Activated naive CD4-positive, alpha-beta T cell treated with Interleukin-2 at 50 U/mL for 16 hours (primary cell): ENCODE data around the gene AQP1.

Experiments
- DNase-seq: peaks from one replicate; pipeline ENCODE4 v3.0.0-alpha.2; 2020

The AQP1 gene

DNA sequence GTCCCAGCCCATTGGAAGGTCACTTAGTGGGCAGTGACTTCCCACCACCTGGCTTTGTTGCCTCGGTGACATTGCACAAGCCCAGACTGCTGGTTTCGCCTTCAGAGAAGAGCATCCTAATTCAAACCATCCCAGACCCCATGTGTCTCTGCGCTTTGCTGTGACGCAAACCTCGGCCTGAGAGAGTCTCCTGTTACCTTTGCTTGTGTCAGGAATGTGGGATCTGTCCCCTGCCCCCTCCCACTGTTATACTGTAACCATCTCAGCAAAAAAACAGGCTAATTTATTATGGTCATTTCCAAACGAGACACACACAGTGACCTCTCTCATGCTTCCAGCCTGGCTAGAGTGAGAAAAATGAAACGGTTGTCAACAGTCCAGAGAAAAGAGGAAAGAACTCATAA, 25.0 kb upstream of the AQP1 start:
- DNase-seq = no peak

- DNase-seq = no peak
These were observed 24.2 kb upstream of the AQP1 start for GRCh38 chr7:30887464-30887872.

DNA sequence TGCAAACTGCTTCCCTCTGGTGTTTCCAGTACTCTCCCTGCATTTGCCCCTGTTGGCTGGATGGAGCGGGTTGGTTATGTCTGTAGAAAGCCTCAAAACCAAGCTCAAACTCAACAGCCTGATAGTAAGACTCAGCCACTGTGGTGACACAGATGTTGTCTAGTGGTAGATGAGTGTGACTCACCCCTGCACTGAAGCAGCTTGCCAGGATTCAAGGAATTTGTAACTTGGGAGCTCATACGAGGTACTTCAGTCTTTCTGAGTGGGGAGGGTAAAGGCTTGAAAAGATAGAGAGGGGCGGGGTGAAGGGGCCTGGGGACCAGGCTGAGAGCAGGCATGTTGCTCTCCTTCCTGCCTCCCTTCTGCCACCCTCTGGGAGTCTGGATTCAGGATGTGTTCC, 22.9 kb upstream of the AQP1 start:
- no peak for DNase-seq

DNA sequence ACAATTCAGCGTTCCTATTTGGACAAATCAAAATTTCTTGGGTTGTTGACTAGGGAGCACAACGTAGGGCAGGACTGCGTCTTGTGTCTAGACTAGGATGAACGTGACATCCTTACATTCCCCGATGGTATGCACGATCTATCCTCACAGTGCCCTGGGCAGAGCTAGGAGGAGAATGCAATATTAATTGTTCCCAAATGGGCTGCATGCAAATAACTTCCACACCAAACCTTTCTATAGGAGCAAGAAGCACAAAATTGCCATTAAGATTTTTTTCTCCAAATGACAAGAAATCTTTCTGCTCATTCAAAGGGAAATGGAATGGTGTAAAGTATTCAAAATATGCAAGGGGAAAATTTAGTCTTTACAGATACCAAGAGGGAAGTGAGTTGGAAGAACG, 21.4 kb upstream of the AQP1 start:
- no peak for DNase-seq

DNA sequence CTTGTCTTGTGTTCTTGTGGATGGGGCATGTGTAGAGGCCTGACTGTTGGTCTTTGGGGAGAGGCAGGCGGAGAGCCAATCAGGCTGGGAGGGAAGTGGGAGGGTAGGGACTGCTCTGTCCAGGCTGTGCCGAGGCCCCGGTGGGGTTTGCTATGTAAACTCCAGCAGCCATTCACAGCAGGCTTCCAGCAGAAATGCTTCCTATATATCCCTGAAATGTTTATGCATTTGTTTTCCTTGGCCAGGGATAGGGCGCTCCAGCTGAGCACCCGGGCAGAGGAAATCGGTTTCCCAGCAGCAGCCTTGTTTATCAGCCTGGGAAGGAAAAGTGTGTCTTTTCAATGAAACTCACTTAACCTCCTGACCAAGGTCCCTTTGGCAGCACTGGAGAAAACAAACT, 18.3 kb upstream of the AQP1 start:
- no peak for DNase-seq

DNA sequence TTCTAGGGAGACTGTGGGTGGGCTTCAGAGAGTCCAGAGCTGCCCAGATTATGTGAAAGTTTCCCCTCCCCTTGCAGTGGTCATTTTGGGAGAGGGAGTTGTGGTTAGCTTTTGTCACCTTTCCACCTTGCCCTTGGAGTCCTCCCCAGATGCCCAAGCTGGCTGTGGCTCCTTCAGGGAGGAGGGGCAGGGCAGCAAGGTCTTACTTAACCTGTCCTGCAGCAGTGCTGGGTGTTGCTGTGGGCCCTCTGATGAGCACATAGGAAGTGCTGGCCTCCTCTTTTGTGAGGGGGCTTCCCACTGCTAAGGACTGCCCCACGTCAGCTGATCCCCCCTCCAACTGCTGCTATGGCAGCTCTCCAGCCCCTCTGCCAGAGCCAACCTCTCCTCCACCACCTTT, 17.6 kb upstream of the AQP1 start:
- DNase-seq = no peak

DNA sequence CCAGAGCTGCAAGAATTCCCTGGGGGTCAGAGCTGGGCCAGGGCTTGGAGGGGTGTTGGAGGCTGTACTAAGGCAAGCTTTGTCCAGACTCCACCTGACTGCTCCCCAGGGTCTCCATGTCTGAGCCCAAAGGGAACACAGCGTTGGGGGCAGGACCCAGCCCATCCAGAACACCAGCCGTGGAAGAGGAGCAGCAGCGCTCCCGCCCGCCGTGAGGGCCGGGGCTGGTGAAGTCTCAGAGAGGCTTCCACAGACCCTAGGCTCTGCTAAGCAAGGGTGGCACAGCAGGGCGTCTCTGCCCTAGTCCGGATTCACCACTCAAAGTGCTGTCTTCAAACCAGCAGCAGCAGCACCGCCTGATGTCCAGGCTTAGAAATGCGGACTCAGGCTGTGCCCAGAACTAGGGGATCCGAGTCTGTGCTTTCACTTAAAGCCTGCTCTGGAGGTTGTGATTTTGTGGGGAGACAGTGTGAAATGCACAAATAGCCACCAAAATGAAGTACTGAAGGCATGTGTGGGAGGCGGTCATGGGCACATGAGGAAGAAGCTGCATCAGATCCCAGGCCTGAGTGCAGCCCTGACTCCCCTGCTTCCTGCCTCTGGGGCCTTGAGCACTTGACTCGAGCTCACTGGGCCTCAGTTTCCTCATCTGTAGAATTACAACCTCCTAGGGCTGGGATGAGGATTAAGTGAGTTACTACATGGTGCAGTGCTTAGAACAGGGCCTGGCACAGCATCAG, 16.6 kb upstream of the AQP1 start:
- no peak for DNase-seq

DNA sequence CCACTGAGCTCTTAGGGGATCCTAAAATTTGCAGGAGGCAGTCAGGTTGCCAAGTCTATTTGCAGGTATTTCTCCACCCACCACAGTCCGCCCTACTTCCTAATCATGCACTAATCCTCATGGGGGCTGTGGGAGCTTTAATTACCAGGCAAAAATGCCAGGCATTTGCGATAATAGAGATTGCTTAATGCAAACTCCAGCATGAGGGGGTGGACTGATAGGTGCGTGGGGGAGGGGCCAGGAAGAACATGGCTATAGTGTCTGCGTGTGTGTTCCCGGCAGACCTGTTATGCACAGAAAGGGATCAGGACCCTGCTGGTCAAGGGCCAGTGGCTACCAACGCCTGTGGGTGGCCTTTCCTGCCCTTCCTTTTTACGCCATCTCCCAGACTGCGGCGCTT, 15.6 kb upstream of the AQP1 start:
- DNase-seq = no peak

GRCh38 chr7:30896783-30897637, 14.6 kb upstream of the AQP1 start:
- no peak for DNase-seq

DNA sequence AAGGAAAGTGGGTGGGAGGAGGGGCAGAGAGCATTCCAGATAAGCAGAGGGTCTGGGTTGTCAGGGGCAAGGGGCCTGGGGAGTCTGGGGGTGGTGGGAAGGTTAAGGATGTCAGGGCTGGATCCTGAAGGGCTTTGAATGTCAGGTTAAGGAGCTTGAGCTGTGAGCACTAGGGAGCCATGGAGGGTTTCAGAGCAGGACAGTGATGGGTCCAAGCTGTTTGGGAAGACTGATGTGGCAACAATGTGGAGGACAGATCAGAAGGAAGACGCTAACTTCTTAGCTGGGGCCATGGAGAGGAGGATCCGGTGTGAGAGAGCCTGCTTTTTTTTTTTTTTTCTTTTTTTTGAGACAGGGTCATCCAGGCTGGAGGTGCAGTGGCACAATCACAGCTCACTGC, 13.9 kb upstream of the AQP1 start:
- DNase-seq = no peak

DNA sequence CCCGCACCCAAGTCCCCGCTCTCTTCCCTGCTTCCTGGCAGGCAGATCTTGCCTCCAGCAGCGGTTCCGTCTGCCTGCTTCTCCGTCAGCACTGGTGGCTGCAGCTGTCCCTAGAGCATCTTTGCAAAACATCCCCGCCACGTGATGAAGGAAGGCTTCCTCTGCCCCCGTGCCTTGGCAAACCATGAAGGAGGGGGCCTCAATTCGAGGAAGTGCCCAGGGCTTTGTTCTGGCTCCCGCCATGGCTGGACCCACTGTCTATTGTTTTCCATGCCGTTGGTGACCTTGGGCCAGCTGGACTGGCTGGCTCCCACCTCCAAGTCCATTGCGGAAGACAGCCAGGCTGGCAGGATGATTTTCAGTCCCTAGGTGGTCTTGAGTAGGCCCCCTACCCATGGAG, 13.2 kb upstream of the AQP1 start:
- no peak for DNase-seq

DNA sequence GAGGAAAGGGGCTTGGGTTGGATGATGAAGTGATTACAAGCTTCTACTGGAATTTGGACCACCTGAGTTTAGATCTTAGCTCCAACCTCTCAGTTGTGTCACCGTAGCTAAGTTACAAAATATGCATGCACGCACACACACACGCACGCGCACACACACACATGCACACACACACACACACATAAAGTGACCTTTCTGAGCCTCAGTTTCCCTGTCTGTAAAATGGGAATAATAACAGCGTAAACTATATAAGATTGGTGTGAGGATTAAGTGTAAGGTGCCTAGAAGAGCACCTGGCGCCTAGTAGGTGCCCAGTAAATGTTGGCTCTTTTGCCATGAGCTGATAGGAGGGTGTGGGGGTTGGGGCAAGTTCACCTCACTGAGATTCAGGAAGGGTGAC, 12.6 kb upstream of the AQP1 start:
- no peak for DNase-seq

DNA sequence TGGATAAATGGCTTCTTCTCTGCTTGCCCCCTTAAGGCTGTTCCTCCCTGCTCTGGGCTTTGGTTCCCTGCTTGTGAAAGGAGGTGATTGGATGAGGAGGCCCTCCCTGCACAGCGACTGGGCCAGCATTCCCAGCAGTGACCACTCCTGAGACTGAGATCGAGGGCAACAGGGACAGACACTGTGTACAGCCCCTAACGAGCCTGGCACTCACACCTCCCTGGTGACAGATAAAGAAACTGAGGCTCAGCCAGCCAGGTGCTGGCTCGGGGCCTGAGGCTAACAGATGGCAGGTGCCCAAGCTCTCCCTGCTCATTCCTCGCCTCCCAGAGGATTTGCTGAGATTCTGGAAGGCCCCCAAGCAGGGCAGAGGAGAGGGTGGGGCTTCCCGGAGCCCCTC, 12.0 kb upstream of the AQP1 start:
- no peak for DNase-seq

DNA sequence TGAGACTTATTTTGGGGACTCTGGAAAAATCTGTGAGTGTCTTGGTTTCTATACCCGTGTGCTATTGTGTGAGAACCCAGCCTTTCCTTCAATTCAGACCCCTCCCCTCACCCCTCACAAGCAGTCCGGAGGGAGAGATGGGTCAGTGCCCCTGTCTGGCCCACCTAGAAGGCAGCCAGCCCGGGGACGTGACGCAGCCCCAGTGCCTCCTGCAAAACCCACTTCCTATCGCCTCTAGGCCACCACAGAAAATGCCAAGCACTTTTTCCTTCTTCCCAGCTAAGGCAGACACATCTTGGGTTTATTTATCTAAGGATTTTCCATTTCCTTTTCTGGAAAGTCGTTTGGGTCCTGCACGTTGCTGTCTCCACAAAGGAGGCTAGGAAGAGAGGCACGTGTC, 11.6 kb upstream of the AQP1 start:
- no peak for DNase-seq

DNA sequence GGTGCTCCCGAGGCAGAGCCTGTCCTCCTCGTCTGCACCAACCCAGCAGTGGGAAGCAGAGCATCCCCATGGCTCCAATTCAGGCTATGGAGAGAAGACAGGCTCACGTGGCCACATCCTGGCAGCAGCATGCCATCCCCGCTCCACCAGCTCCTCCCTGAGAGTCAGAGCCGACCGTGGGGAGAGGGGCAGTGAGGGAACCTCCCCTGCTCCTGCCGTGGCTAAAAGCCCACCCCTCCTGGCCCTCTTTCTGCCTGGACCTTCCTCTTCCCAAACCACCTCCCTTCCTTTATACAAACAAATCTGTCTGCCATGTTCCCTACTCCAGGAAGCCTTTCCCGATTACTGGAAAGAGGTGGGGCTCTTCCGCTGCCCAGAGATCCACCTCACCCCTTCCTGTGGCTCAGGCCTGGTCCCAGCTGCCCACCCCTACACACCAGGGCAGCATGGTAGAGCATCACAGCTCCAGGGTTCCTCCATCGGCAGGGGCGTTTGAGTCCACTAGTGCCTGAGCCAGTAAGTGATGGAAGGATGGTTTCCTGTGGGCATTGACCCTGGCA, 10.8 kb upstream of the AQP1 start:
- DNase-seq = no peak

DNA sequence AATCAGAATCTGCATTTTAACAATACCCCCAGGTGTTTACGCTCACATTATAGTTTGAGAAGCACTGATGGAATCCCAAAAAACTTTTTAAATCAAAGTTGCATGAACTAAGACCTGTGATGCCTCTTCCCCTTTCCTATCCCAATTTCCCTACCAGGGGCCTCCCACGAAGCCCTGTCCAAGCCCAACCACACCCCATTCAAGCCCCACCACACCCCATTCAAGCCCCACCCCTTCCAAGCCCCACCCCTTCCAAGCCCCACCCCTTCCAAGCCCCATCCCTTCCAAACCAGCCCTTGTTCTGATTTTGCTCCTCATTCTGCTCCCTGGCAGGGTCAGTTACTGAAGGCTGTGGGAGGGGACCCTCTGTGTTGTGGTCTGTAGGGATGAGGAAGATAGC, 9.8 kb upstream of the AQP1 start:
- no peak for DNase-seq

DNA sequence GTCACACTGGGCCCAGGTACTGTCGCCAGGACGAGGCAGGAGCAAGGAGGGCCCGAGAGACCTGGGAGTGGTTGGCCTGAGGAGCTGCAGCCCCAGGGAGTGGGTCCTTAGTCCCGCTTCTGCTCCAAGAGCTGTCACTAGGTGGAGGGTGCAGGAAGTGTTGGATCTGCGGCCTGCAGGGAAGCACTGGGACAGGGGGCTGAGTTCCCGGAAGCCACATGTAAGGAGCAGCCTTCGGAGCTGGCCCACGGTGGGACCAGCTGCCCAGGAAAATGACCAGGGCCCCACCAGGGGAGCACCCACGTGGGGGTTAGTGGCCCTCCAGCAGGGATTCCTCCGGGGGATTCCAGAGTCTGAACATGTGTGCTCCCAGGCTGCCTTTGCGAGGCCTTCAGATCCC, 9.2 kb upstream of the AQP1 start:
- no peak for DNase-seq

DNA sequence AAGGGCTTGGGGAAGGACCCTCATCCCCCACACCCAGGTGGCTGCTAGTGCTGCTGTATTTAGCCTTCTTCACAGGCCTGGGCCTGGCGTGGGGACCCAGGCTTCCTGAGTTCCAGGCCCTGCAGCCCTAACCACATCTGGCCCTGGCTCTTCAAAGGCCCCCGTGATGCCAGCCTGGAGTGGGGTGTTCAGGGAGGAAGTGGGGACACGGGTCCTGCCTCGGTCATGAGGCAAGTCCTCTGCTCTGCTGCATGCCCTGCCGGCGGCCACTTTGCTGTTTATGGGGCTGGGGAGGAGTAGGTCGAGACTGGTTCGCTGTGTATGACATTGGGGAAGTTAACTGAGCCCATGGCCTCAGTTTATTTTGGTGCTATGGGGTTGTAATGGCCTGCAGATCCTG, 8.5 kb upstream of the AQP1 start:
- no peak for DNase-seq

- no peak for DNase-seq
These were observed 7.1 kb upstream of the AQP1 start for GRCh38 chr7:30904561-30904960.

DNA sequence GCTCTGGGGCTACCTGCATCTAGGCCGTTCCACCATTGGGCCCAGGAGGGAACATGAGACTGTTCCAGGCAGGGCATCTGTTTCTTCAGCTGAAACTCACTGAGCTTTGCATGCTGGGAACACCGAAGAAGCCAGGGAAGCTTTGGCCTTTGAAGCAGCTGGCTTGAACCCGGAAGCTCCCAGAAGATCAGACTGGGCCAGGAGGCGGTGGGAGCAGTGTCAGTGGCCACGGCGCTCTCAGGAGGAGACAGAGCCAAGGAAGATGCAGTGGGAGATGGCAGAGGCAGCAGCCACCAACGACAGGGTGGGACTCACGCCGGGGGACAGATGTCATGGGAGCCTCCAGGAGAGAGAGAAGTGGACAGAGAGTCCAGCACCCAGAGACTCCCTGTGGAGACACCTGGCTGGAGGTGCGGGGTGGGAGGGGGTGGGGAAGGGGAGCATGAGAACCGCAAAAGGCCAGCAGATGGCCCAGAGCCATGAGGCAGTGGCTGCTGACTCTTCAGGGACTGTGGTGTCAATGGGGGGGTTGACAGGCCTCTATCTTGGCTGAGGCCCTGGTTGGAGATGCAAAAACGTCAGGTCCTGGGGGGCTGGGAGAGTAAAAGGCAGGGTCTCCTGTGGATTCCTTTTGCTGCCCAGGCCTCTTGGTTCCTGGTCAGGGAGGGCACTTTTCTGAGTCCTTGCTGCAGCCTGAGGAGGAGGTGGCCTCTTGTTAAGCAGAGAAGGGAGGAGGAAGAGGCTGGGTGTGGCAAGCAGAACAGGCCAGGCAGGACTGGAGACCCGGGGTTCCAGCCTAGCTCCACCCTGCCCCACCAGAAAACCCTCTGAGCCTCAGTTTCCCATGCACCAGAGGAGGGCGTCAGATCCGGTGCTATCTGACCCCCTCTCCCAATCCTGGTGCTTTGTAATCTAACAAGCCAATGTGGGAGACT, 6.3 kb upstream of the AQP1 start:
- DNase-seq = no peak

GRCh38 chr7:30906014-30906413, 5.6 kb upstream of the AQP1 start:
- no peak for DNase-seq

- DNase-seq = no peak
These were observed 5.0 kb upstream of the AQP1 start for GRCh38 chr7:30906515-30907240.
